GM21529 (cell line): Measurements from ENCODE around the gene CCBE1.

Experiments used
- ATAC-seq: cut with Tn5 transposase; IDR thresholded peaks from one replicate; pipeline ENCODE4 v1.9.1; 2021; ENCODE audit not compliant: unreplicated experiment

Gene CCBE1

DNA sequence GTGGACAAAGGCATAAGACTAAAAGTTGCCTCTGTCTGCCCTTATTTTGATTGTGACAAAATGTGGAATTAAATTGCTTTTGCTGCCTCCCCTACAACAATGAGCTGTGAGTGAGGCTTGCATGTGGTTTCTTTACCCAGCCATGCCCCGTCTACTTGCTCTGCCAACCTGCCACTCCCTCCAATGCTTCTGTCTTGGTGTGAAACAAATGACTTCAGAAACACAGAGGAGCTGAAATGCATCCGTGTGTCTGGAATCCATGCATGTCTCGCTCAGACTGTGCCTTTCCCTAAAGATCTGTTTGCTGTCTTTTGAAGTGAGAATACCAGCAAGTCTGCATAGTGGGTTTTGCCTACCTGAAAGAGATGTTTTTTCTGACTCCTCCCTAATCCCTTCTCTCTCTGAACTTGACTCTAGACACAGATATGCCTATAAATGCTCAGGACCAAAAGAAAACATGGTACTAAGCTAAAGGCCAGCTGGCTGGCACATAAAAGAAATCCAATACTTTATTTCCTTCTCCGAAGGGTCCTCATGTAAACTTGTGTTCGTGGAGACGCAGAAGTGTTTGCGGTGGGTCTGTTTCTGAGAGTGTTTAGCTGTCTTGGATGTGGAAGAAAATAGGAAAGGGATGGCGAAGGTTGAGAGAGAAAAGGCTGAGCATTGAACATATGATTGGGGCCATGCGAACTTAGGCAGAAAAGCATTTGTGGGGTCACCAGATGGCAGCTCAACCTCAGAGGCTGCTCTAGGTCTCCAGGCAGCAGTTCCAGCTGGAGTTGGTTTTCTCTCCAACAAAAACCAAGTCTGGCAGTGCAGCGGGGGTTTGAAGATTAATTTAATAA lies 120.5 kb downstream of the CCBE1 start:
- no peak for ATAC-seq

- no peak for ATAC-seq
Measured at GRCh38 chr18:59575995-59576394, 121.2 kb downstream of the CCBE1 start.

DNA sequence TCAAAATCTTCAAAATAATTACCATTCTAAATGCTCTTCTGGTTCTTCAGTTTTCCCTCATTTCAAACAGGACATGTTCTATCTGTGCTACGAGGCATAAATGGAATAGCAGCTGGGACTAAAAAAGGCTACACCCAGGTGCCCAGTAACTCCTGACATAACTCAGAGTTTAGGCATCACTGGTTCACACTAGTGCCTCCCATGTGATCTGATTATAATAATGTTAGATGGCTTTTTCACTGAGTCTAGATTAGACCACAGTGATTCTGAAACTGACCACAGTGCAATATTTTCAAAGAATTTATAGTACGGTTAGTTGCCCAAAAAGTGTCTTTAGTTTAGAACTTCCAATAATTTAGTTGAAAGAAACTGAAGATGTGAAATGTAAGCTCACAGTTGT lies 123.3 kb downstream of the CCBE1 start:
- no peak for ATAC-seq

DNA sequence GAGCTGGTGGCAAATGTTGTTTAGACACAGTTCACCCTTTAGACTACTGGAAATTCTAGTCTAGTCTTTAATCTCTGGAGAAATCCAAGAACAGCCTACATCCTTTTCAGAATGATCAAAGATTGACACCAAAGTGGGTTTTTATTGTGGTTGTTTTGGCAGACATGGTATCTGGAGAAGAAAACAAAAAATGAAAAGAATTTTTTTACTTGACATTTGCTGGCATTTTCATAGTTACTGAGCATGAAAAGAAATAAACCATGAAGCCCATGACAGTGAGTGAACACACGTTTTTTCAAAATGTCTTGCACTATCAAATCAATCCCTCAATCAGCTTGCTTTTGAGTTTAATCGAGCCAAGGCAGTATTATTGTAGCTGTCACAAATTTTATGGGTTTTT lies 125.3 kb downstream of the CCBE1 start:
- no peak for ATAC-seq

- ATAC-seq: no peak
Measured at GRCh38 chr18:59570796-59571195, 126.4 kb downstream of the CCBE1 start.

DNA sequence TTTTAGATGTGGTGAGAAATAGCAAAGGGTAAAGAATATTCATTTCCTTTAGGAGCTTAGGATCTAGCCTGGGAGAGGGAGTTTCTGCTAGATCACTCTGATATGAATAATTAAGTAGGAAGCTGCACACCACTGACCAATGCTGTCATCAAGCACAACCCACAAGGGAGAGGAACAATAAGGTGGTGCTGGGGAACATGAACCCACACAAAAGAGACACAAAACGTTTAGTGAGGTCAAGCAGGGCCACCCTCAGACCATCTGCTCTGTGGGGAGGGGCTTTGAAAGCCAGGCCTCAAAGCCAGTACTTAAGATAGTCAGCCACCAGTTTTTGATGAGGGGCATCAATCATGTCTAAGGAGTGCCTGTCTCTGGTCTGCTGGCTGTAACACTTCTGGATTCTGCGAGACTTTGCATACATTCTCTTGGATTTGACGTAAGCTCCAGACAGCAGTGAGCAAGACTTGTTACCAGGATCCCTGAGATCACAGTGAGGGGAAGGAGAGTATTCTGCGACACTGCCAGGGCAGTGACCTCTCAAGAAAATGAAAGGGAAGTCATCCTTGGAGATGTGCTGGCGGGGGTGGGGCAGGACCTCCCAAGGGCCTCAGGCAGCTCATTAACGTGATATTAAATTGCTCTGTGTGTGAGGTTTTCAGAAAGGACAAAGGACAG lies 127.0 kb downstream of the CCBE1 start:
- no peak for ATAC-seq

DNA sequence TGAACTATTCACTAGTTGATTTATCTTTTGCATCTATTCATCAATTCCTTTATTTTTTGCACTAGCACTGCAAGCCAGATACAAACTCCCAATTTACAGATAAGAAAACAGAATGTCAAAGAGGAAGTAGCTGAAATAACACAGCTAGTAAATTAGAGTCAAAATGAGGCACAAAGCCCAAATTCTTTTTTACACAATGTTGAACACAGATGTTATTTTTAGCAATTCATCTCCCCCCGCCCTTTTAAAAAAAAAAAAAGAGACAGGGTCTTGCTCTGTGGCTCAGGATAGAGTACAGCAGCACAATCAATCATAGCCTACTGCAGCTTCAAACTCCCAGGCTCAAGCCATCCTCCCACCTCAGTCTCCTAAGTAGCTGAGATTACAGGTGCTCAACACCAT lies 127.8 kb downstream of the CCBE1 start:
- ATAC-seq: no peak

DNA sequence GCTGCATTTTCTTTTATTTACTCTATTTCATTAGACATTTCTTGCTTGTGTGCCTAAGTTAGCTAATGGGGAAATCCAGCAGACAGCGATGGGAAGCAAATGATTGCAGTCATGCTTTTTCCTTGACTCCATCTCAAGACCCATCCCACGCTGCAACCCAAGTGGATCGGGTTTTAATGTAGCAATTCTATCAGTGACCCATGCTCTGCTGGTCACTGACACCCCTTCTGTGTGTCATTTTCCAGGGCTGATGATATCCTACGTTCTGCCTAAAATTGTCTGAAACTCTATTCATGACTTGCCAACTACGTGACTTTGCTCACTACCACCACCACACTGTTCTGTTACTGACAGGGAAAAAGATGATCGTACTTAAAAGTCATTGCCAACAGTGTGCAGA lies 129.8 kb downstream of the CCBE1 start:
- ATAC-seq: no peak

DNA sequence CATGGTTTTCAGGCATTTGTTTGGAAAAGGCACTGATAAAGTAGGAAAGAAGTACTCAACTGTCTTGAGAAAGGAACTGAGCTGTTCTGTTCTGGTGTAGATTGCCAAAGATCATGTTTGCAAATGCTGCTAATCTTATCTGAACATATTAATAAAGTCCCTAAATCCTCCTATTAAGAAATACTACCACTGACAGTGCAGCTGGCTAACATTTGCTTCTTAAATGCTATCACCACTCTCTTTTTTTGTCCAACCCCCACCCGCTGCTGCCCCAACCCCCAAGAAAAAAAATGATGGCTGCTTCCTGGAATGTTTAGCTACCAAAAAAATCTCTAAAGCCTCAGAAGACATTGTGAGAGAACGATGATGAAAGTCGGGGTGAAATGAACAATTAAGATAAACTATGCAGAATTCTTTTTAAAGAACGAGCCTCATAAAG lies 130.7 kb downstream of the CCBE1 start:
- ATAC-seq: no peak

GRCh38 chr18:59565957-59566356 lies 131.3 kb downstream of the CCBE1 start:
- ATAC-seq: no peak

DNA sequence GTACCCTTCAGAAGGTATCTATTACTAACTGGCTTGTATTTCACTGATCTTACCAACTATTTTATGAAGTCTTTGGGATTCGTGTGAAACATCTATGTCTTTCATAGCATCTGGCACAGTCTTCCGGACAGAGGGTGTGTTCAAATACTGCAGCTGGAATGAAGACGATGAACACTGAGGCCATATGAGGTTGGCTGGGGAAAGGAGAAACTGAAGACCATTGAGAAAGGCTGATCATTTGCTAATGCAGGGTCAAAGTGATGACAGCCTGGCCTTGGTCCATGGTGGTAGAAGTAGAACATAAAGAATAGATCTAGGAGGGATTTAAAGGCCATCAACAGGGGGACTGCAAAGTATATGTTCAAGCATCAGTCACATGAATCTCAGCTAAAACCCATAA lies 132.7 kb downstream of the CCBE1 start:
- no peak for ATAC-seq

DNA sequence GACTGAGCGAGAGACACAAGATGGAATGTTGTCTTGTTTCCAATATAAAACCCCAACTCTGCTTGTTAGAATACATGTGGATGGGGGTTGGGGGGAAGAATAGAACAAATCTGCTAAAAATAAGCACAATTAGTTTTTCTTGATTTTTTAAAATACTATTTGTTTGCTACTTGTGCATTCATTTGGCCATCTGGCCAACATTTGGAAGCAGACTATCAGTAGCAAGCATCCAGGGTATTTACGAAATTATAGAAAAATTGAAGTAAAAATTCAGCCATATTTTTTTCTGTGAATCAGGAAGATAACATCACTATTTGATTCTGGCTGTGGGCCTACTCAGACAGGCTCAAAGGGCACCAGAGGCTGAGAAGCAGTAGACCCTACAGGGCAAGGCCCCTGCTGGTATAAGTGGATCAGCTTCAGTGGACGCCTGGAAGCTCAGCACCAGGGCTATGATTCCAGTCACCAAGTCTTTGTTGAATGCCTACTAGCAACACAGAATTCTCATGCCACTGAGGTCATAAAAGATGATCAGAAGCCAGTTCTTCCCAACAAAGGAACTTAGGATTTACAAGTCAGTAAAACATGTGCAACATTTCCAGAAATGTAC lies 133.9 kb downstream of the CCBE1 start:
- no peak for ATAC-seq

GRCh38 chr18:59562751-59563150 lies 134.5 kb downstream of the CCBE1 start:
- no peak for ATAC-seq

DNA sequence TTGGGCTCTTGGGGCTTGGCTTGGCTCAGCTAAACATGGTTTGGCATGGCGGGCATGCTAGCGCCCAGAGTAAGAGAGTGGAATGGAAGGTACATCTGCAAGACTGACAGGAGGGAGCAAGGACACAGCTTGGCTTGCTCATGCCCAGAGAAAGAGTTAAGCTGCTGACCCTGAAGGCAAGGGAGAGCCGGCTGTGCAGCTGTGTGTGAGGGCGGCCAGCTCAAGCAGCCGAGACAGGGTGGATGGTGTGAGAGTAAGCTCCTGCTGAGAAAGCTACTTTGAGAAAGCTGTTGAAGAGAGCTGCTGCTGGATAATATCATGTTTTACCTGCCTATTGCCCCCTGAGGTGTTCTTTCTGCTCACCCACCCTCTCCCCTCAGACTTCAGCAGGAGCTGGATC lies 135.6 kb downstream of the CCBE1 start:
- no peak for ATAC-seq

GRCh38 chr18:59560556-59560955 lies 136.7 kb downstream of the CCBE1 start:
- no peak for ATAC-seq

DNA sequence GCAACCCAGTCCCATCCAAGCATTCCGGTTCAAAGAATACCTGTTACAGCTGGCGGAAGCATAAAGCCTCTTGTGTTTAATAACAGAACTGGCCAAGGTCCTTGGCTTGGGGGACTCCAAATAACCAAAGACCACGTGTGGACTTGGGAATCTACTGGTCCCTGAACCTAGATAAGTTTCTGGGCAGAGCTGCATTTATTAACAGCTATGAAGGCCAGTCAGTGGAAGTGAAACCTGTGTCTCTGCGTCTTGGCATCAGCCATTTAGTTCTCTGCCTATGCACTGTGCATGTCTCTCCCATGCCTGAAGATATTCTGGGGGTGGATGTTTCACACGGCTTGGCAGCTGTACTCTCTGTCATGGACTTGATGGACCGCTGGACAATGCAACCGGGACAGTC lies 137.7 kb downstream of the CCBE1 start:
- ATAC-seq: no peak

GRCh38 chr18:59555995-59556659 lies 141.1 kb downstream of the CCBE1 start:
- no peak for ATAC-seq

GRCh38 chr18:59554796-59555335 lies 142.4 kb downstream of the CCBE1 start:
- ATAC-seq: no peak

GRCh38 chr18:59553273-59553870 lies 143.9 kb downstream of the CCBE1 start:
- ATAC-seq: no peak

DNA sequence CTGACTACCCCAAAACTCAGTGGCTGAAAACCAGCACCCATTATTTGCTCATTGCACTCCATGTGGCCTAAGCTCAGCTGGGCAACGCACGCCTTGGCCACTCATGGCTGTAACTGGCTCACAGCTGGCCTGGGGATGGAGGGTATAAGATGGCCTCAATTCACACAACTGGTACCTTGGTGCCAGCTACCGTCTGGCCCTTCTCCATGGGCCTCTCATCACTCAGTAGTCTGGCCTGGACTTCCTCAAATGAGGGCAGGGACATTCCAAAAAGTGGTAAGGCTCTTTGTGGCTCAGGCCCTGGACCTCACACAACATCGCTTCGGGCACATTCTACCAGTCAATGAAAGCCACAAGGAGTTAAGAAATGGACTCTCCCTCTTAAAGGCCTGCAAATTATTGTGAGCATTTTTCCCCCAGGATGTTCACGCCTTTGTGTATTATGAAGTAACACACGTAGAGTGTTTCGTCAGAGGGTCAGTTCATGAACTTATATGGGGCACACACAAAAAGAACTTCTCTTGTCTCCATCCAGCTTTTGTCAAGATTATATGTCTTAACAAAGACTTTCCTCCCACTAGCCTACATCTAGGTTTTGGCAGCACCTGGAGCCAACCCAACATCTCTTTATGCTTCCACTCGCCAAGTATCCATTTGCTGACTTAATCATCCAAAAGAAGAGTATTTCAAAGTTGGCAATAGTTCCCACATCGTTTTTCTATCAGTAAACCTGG lies 145.2 kb downstream of the CCBE1 start:
- no peak for ATAC-seq
